ENCODE data around the gene SH3D19. TPM values are rescaled to one million over a fixed set of nuclear protein-coding genes. Genes with fewer than 3 reads are reported as not detected.

SH3D19 gene
- total and polyA plus RNA-seq, 2 experiments from 2014 or later: 16.2 to 18.3 TPM

DNA sequence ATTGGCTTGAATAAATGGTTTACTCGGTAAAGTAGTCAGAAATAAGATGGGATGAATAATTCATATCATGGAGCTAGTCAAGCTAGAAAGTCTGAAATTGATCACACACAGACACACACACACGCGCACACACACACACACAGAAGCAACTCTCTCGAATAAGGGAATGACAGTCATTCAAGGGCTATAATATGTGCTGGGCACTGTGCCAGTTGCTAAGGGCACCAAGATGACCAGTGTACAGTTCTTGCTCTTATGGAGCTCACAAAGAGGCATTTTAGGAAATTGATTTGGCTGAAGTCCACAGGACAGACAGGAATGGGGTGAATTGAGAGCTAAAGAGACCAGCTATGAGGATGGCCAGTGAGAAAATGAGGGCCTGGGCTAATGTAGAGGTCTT lies 34.2 kb upstream of the SH3D19 start:
- no peak overlapping the region for H3K27ac ChIP-seq
- TF ChIP-seq, protein P1, sequence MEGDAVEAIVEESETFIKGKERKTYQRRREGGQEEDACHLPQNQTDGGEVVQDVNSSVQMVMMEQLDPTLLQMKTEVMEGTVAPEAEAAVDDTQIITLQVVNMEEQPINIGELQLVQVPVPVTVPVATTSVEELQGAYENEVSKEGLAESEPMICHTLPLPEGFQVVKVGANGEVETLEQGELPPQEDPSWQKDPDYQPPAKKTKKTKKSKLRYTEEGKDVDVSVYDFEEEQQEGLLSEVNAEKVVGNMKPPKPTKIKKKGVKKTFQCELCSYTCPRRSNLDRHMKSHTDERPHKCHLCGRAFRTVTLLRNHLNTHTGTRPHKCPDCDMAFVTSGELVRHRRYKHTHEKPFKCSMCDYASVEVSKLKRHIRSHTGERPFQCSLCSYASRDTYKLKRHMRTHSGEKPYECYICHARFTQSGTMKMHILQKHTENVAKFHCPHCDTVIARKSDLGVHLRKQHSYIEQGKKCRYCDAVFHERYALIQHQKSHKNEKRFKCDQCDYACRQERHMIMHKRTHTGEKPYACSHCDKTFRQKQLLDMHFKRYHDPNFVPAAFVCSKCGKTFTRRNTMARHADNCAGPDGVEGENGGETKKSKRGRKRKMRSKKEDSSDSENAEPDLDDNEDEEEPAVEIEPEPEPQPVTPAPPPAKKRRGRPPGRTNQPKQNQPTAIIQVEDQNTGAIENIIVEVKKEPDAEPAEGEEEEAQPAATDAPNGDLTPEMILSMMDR (IDR thresholded peaks at IDR 0.05; ENCODE audit: low read depth, low read length): no peak
- H3K36me3 ChIP-seq: no peaks in the 10 kb centered on the region
- no peaks in the 10 kb centered on the region for H3K27me3 ChIP-seq
- H3K9me3 ChIP-seq (ENCODE audit: low read depth): no peaks in the 10 kb centered on the region
- no peak overlapping the region for H3K4me3 ChIP-seq
- no peak for DNase-seq (ENCODE audit: low read depth in 1 of 2, low spot score in 1 of 2)
- no peaks in the 10 kb centered on the region for H3K4me1 ChIP-seq (ENCODE audit: low read depth)

GRCh38 chr4:151358266-151358665 lies 32.9 kb upstream of the SH3D19 start:
- Histone ChIP-seq H3K27ac (no peak overlapping the region), H3K9me3 (ENCODE audit: low read depth) (no peaks in the 10 kb centered on the region), H3K27me3 (no peaks in the 10 kb centered on the region), H3K36me3 (no peaks in the 10 kb centered on the region), H3K4me3 (no peak overlapping the region), H3K4me1 (ENCODE audit: low read depth) (no peaks in the 10 kb centered on the region)
- DNase-seq (ENCODE audit: low read depth in 1 of 2, low spot score in 1 of 2): no peak
- TF ChIP-seq, protein P1 (IDR thresholded peaks at IDR 0.05; ENCODE audit: low read depth, low read length): no peak

DNA sequence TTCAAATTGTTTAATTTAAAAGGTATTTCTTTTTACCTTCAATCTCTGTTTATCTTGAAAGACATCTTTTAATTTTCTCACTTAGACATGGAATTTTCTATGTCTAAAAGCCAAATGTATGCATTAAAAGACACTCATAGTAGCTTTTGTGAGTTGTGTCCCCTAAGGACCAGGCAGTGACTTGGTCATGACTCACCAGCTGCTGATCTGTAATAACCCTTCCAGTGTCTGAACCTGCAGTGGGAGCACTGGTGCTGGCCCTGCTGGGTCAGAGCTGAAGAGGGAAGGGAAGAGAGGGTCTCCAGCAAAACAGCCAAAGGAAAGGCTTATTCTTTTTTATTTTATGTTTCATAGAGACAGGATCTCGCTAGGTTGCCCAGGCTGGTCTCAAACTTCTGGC lies 31.1 kb upstream of the SH3D19 start:
- Histone ChIP-seq H3K4me3 (no peak overlapping the region), H3K4me1 (ENCODE audit: low read depth) (no peaks in the 10 kb centered on the region), H3K36me3 (no peaks in the 10 kb centered on the region), H3K27ac (no peak overlapping the region), H3K9me3 (ENCODE audit: low read depth) (no peaks in the 10 kb centered on the region), H3K27me3 (no peaks in the 10 kb centered on the region)
- no peak for DNase-seq (ENCODE audit: low read depth in 1 of 2, low spot score in 1 of 2)
- TF ChIP-seq, protein P1 (IDR thresholded peaks at IDR 0.05; ENCODE audit: low read depth, low read length): no peak

DNA sequence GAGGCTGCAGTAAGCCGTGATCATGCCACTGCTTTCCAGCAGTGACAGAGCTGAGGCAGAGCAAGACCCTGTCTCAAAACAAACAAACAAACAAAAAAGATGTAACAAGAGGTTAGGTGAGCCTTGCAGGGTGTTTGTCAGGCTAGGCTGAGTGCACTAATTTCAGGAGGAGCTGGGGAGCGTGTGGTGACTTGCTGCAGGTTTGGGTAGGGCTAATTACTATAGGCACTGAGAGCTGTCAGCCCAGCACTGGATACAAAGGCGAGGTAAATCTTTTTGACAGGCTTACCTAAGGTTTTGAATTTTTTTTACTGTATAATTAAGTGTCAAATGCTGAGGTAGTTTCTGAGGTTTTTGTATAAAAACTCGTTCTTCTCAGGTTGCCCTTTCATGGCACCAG lies 29.8 kb upstream of the SH3D19 start:
- H3K27me3 ChIP-seq: no peaks in the 10 kb centered on the region
- TF ChIP-seq, protein P1 (IDR thresholded peaks at IDR 0.05; ENCODE audit: low read depth, low read length): no peak
- DNase-seq (ENCODE audit: low read depth in 1 of 2, low spot score in 1 of 2): no peak
- no peaks in the 10 kb centered on the region for H3K36me3 ChIP-seq
- H3K4me1 ChIP-seq (ENCODE audit: low read depth): no peaks in the 10 kb centered on the region
- H3K9me3 ChIP-seq (ENCODE audit: low read depth): no peaks in the 10 kb centered on the region
- H3K4me3 ChIP-seq: no peak overlapping the region
- no peak overlapping the region for H3K27ac ChIP-seq

GRCh38 chr4:151347490-151348235 lies 22.3 kb upstream of the SH3D19 start:
- no peak for DNase-seq (ENCODE audit: low read depth in 1 of 2, low spot score in 1 of 2)
- H3K4me1 ChIP-seq (ENCODE audit: low read depth): no peaks in the 10 kb centered on the region
- H3K4me3 ChIP-seq: no peak overlapping the region
- H3K9me3 ChIP-seq (ENCODE audit: low read depth): no peaks in the 10 kb centered on the region
- no peak overlapping the region for H3K27ac ChIP-seq
- TF ChIP-seq, protein P1 (IDR thresholded peaks at IDR 0.05; ENCODE audit: low read depth, low read length): no peak
- H3K27me3 ChIP-seq: no peaks in the 10 kb centered on the region
- no peaks in the 10 kb centered on the region for H3K36me3 ChIP-seq

Data from cardiac muscle cell (in vitro differentiated cells and primary cell).